Stimulated activated CD4-positive, alpha-beta T cell treated with anti-CD3 and anti-CD28 coated beads, Interleukin-2, amount 100 ng/mL, for 48 hours (primary cell): ENCODE measurements around the gene TNFAIP8.
"Not testable (repeated sequence)": the region's sequence is repeated elsewhere in the genome, so short reads cannot be mapped to it uniquely, and the experiment has no call there.

Source experiments
- DNase-seq, 2 donors: peaks; one replicate each; pipeline ENCODE4 v3.0.0-alpha.2; 2020

TNFAIP8 gene

DNA sequence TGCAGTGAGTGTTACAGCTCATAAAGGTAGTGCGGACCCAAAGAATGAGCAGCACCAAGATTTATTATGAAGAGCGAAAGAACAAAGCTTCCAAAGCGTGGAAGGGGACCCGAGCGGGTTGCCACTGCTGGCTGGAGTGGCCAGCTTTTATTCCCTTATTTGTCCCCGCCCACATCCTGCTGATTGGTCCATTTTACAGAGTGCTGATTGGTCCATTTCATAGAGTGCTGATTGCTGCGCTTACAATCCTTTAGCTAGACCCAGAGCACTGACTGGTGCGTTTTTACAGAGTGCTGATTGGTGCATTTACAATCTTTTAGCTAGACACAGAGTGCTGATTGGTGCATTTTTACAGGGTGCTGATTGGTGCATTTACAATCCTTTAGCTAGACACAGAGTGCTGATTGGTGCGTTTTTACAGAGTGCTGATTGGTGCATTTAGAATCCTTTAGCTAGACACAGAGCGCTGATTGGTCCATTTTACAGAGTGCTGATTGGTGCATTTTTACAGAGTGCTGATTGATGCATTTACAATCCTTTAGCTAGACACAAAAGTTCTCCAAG, 76.9 kb downstream of the TNFAIP8 start:
- not testable (repeated sequence) for DNase-seq

DNA sequence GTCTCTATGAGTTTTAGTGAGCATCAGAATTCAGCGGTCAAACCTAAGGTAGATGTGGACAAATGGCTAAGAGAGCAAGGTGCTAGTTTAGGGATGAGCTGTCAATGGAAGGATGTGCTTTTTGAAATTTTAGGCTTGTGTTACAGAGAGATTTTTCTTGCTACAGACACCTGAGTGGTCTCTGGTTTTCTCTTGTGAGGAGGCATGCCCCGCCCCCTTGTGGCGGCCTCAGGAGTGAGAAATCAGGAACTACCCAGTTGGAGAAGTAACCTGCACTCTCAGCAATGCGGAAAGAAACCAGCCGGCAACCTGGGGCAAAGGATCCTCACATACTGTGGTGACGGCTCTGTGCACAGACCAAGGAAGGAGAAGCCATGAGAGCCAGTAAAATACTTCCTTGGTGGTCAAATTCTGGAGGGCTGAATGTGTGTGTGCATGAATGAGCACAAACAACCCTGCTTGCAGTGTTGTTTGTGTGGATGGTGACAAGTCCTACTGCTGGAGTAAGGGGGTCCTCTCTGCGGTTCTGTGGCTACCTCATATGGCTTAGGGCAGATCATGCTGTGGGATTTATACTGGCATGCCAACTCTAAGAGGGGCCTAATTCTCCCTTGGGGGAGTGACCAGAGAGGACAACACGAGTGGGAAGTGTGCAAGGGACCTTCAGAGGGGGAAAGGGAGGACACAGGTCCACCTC, 79.8 kb downstream of the TNFAIP8 start:
- DNase-seq: peak; percentile 54 to 67

DNA sequence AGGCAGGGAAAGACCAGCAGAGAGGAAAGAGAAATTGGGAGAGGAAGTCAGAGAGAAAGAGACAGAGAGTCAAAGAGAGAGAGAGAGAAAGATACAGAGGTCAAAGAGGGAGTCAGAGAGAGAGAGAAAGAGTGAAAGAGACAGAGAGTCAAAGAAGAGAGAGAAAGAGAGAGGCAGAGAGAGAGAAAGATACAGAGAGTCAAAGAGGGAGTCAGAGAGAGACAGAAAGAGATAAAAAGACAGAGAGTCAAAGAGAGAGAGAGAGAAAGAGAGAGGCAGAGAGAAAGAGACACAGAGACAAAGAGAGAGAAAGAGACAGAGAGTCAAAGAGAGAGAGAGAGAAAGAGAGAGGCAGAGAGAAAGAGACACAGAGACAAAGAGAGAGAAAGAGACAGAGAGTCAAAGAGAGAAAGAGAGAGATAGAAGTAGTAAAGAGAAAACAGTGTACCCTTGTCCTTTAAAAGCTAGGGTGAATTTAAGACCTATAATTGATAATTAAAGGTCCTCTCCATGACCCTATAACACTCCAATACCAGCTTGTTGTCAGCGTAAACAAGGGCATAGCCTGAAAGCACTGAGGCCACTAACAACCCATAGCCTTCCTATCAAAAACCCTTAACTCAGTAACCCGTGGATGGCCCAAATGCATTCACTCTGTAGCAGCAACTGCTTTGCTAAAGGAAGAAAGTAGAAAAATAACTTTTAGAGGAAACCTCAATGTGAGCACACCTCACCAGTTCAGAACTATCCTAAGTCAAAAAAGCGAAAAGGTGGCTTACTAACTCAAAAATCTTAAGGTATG, 82.2 kb downstream of the TNFAIP8 start:
- DNase-seq: not testable (repeated sequence)

DNA sequence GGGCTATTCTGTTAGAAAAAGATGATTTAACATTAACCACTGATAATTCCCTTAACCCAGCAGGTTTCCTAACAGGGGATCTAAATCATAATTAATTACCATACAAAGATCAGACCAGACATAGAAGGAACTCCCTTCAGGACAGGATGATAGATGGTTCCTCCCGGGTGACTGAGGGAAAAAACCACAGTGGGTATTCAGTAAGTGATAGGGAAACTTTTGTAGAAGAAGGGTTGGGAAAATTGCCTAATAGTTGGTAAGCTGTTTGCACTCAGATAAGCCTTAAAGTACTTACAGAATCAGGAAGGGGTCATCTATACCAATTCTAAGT, 82.7 kb downstream of the TNFAIP8 start:
- DNase-seq: not testable (repeated sequence)

DNA sequence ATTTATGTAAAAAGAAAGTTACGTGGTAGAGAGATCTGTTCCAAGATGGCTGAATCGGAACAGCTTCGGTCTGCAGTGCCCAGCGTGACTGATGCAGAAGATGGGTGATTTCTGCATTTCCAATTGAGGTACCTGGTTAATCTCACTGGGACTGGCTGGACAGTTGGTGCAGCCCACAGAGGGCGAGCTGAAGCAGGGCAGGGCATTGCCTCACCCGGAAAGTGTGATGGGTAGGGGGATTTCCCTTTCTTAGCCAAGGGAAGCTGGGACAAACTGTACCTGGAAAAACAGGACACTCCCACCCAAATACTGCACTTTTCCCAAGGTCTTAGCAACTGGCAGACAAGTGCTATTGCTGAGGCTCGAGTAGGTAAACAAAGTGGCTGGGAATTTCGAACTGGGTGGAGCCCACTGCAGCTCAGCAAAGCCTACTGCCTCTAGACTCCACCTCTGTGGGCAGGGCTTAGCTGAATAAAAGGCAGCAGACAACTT, 83.4 kb downstream of the TNFAIP8 start:
- no peak for DNase-seq

DNA sequence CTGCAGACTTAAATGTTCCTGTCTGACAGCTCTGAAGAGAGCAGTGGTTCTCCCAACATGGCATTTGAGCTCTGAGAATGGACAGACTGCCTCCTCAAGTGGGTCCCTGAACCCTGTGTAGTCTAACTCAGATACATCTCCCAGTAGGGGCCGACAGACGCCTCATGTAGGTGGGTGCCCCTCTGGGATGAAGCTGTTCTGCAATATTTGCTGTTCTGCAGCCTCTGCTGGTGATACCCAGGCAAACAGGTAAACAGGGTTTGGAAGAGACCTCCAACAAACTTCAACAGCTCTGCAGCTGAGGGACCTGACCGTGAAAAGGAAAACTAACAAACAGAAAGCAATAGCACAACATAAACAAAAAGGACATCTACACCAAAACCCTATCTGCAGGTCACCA, 83.8 kb downstream of the TNFAIP8 start:
- not testable (repeated sequence) for DNase-seq

DNA sequence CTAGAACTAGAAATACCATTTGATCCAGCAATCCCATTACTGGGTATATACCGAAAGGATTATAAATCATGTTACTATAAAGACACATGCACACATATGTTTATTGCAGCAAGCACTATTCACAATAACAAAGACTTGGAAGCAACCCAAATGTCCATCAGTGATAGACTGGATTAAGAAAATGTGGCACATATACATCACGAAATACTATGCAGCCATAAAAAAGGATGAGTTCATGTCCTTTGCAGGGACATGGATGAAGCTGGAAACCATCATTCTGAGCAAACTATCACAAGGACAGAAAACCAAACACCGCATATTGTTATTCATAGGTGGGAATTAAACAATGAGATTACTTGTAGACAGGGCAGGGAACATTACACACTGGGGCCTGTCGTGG, 88.8 kb downstream of the TNFAIP8 start:
- not testable (repeated sequence) for DNase-seq

DNA sequence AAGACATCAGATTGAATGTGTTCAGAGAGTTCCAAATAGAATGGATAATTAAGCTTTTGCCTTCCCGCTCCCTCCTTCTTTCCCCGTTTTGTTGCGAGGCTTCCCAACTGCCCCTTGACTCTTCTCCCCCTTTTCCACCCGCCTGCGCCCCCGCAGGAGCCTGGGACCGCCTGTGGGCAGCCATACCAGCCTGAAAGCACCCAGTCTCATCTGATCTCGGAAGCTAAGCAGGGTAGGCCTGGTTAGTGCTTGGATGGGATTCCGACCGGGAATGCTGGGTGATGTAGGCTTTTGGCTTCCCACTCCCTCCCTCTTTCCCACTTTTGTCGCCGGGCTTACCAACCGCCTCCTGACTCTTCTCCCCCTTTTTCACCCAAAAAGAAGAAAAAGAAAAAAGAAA, 89.7 kb downstream of the TNFAIP8 start:
- no peak for DNase-seq
